SHP77 (cell line): ENCODE data around the gene HP.
"Not testable (repeated sequence)": the region's sequence is repeated elsewhere in the genome, so short reads cannot be mapped to it uniquely, and the experiment has no call there.

Experiments
- DNase-seq, 2 experiments: peaks; one replicate each; lab custom pipeline; 2025; lab: John Stamatoyannopoulos, UW

The HP gene

DNA sequence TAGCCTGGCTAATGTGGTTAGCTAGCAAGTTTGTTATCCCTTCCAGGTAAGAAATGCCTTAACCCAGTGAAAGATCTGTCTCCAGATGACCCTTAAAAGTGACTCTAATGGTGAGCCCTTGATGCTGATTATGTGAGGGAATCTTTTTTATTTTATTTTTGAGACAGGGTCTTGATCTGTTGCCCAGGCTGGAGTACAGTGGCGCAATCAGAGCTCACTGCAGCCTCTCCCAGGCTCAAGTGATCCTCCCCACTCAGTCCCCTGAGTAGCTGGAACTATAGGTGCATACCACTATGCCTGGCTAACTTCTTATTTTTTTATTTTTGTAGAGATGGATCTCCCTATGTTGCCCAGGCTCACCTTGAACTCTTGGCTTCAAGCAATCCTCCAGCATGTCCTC, 10.8 kb upstream of the HP start:
- DNase-seq: no peak

GRCh38 chr16:72044296-72044695, 10.0 kb upstream of the HP start:
- no peak for DNase-seq

GRCh38 chr16:72044825-72045359, 9.4 kb upstream of the HP start:
- no peak for DNase-seq

DNA sequence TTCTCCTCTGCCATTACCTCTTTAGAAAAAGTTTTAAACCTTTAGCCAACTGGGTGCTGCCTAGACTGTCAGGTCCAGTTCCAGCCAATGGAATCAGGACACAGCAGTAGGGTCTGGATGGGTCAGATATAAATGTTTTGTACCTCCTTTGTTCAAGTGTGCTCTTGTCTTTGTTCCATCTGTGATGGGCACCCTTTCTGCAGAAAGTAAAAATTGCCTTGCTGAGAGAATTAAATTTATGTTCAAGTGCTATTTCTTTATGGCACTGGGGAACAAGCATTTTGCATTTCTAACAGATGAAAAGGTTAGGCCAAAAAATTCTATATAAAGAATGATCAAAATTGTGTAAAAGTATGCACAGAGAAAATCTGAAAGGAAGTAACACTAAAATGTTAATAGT, 5.2 kb upstream of the HP start:
- DNase-seq: no peak

DNA sequence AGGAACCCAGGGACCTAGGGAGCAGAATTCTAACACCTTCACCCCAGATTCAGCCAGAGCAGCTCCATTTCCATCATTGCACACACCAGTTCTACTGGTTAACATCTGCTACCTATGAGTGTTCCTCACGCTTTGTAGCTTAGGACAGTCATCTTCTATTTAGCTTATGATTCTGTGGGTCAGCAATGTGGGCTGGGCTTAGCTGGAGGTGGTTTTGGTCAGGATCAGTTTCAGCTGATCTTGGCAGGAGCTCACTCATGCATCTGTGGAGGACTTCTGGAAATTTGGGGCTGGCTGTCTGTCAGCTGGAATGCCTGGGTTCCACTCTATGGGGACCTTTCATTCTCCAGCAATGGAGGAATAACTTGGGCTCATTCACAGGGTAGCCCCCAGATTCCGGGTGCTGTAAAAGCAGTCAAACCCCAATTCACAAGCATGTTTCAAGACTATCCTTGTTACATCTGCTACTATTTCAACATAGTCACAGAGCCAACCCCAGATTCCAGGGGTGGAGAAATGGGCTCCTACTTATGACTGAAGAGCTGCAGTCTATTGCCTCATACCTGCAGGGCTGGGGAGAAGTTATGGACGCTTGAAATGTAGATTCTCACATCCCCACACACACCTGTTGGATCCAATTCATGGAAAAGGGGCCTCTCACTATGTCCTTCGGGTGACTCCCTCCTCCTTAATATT, 3.4 kb upstream of the HP start:
- DNase-seq: no peak

GRCh38 chr16:72051818-72052217, 2.5 kb upstream of the HP start:
- no peak for DNase-seq

- no peak for DNase-seq
Observed at GRCh38 chr16:72055911-72056310, 1.6 kb downstream of the HP start.

GRCh38 chr16:72057313-72057712, 3.0 kb downstream of the HP start:
- not testable (repeated sequence) for DNase-seq

- not testable (repeated sequence) for DNase-seq
Observed at GRCh38 chr16:72059060-72059459, 4.8 kb downstream of the HP start.

- DNase-seq: no peak
Observed at GRCh38 chr16:72060405-72060804, 6.1 kb downstream of the HP start.

GRCh38 chr16:72061564-72061963, 7.3 kb downstream of the HP start:
- DNase-seq: no peak

- no peak for DNase-seq
Observed at GRCh38 chr16:72064361-72064894, 10.1 kb downstream of the HP start.

DNA sequence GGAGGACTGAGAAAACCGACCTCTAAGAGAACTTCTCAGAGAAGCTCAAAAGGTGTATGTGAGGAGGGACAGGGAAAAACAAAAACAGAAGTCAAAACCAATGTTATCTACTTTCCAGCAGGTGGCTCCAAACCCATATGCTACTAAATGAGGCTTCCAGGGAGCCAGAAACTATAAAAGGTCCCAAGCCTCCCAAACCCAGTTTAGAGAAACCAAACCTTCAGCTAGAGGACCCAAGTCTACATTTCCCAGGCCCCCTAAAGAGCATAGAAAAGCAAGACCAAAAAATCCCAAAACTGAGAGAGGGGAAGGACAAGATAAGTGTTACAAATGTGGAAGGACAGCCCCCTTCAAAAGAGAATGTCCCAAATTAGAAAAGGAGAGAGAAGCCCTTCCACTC, 12.4 kb downstream of the HP start:
- peak in 1 of 2 experiments; percentile 30 for DNase-seq

DNA sequence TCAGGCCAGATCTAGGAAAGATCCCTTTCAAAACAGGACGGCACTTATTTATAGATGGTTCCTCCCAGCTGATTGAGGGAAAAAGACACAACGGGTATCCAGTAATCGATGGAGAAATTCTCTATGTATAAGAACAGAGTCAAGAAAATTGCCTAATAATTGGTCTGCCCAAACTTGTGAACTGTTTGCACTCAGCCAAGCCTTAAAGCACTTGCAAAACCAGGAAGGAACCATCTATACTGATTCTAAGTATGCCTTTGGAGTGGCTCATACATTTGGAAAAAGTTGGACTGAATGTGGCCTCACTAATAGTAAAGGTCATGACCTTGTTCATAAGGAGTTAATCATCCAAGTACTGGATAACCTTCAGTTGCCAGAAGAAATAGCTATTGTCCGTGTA, 14.6 kb downstream of the HP start:
- DNase-seq: no peak

DNA sequence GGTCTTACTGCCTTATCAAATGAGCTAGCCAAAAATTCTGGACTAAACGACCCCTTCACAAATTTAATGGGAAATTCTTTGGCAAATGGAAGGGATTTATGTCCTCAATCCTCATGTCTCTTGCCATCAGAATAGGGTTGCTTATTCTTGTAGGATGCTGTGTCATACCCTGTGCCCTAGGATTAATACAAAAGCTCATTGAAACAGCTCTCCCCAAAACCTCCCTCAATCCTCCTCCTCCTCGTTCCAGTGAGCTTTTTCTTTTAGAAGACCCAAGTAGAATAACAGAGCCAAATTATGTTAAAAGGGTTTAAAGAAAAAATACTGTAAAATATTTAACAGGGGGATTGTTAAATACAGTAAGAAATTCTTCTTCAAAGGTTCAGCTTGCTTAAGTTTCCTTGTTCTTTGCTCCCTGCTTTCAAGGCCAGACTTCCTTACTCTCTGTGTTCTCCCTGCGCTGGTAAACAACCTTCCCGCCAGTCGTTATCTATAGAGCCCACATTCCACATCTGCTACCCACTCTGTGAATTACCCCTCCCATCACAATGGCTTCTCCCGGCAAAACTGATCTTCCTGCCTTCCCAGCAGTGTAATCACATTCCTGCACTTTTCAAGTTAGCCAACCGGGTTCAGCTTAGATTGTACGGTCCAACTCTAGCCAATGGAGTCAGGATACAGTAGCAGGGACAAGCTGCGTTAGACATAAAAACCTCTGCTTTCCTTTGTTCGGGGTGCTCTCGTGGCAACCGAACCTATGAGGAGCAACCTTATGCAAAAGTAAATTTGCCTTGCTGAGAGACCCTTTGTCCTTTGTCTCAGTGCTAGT, 18.4 kb downstream of the HP start:
- DNase-seq: no peak

- DNase-seq: no peak
Observed at GRCh38 chr16:72073560-72074230, 19.4 kb downstream of the HP start.

GRCh38 chr16:72075067-72075466, 20.8 kb downstream of the HP start:
- not testable (repeated sequence) for DNase-seq

DNA sequence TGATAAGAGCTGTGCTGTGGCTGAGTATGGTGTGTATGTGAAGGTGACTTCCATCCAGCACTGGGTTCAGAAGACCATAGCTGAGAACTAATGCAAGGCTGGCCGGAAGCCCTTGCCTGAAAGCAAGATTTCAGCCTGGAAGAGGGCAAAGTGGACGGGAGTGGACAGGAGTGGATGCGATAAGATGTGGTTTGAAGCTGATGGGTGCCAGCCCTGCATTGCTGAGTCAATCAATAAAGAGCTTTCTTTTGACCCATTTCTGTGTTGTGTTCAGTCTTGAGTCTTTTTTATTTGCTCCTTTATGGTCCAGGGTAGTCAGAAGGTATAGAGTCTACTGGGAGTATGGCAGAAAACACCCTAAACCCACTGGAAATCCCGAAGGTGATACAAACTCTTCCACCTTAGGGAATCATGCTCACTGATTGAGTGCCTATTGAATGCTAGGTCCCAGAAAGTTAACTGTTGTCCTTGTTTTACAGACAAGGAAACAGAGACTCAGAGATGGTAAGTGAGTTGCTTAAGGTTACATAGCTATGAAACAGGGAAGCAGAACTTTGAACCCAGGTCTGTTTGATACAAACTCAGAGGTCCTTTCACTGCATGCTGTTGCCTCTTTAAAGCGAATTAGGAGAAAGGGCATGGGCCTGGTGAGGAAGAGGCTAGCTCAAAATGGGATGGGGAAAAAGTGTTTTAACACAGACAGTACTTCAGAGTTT, 22.8 kb downstream of the HP start:
- not testable (repeated sequence) for DNase-seq

- DNase-seq: no peak
Observed at GRCh38 chr16:72083778-72084404, 29.6 kb downstream of the HP start.

GRCh38 chr16:72084445-72084844, 30.1 kb downstream of the HP start:
- no peak for DNase-seq

DNA sequence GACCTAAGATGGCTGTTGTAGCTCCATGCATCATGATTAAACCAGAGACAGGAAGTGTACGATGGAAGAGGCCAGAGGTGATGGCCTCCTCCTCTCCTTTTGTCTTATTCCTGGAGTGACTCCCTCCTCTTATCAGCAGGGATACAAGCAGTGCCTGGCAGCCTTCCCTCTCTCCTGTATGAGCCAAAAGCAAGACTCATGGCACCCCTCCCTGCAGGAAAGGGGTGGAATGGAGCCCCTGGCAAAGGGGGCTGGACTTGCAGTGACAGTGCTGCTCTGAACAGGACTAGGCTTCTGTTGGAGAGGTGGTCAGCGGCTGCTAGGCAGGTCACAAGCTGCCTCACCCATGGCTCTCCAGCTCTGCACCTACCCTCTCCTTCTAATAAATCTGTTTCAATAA, 30.7 kb downstream of the HP start:
- DNase-seq: no peak
